ENCODE results near the gene OPCML.

OPCML gene

DNA sequence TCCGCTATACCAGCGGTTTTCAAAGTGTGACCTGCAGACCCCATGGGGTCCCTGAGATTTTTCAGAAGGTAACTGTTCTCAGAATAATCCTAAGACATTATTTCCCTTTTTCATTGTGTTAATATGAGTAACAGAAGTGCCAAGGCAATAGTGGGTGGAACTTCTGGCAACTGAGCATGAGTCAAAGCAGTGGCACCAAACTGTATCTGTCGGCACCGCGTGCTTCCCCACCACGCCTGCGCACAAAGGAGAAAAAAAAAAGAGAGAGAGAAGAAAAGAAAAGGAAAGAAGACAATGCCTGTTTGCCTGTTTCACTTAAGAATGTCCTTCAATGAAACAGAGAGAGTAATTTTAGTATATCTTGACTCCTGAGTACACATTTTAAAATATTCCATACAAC lies 679.9 kb downstream of the OPCML start:
- Histone ChIP-seq H3K36me3 (ENCODE audit: insufficient read depth) (no peaks in the 10 kb centered on the region), H3K4me1 (ENCODE audit: low read depth, poor library complexity, severe bottlenecking) (no peaks in the 10 kb centered on the region)

DNA sequence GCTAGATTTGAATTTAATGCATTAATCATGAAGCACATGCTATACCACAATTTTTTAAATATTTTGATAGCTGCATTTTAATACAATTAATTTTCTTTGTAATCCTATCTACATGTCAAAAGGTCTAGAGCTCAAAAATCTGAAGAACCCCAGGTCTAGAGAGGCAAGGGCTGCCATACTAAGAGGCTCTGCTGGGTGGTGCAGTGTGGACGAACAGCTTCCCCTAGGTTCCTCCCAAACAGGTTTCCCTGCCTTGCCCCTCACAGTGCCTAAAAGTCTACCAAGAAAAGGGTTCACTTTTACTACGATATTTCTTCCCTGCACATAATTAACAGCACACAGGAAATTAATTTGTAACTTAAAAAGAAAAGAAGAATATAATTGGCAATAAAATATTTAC lies 681.1 kb downstream of the OPCML start:
- no peak overlapping the region for H3K9ac ChIP-seq
- no peaks in the 10 kb centered on the region for H3K36me3 ChIP-seq (ENCODE audit: insufficient read depth)
- no peak overlapping the region for H3K4me2 ChIP-seq
- no peak overlapping the region for H3K4me3 ChIP-seq (IDR thresholded peaks at IDR 0.05; ENCODE audit: insufficient read depth, low read depth, low read length)
- H3K79me2 ChIP-seq (ENCODE audit: insufficient read depth, low read depth) = no peaks in the 10 kb centered on the region
- H3K27ac ChIP-seq = no peak overlapping the region
- no peaks in the 10 kb centered on the region for H3K27me3 ChIP-seq (ENCODE audit: insufficient read depth, low read depth)
- H3K4me1 ChIP-seq (ENCODE audit: low read depth, poor library complexity, severe bottlenecking) = no peaks in the 10 kb centered on the region
- TF ChIP-seq, protein P1, sequence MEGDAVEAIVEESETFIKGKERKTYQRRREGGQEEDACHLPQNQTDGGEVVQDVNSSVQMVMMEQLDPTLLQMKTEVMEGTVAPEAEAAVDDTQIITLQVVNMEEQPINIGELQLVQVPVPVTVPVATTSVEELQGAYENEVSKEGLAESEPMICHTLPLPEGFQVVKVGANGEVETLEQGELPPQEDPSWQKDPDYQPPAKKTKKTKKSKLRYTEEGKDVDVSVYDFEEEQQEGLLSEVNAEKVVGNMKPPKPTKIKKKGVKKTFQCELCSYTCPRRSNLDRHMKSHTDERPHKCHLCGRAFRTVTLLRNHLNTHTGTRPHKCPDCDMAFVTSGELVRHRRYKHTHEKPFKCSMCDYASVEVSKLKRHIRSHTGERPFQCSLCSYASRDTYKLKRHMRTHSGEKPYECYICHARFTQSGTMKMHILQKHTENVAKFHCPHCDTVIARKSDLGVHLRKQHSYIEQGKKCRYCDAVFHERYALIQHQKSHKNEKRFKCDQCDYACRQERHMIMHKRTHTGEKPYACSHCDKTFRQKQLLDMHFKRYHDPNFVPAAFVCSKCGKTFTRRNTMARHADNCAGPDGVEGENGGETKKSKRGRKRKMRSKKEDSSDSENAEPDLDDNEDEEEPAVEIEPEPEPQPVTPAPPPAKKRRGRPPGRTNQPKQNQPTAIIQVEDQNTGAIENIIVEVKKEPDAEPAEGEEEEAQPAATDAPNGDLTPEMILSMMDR (conservative IDR thresholded peaks at IDR 0.05; ENCODE audit: low read depth, low read length) = no peak
- no peaks in the 10 kb centered on the region for H4K20me1 ChIP-seq (ENCODE audit: insufficient read depth)
- H2AFZ ChIP-seq (ENCODE audit: low read depth) = no peak overlapping the region

More for the DNA sequence above, 679.9 kb downstream of the OPCML start:
- H2AFZ ChIP-seq (ENCODE audit: low read depth) = no peak overlapping the region
- H3K4me2 ChIP-seq = no peak overlapping the region
- H4K20me1 ChIP-seq (ENCODE audit: insufficient read depth) = no peaks in the 10 kb centered on the region
- H3K79me2 ChIP-seq (ENCODE audit: insufficient read depth, low read depth) = no peaks in the 10 kb centered on the region
- no peaks in the 10 kb centered on the region for H3K27me3 ChIP-seq (ENCODE audit: insufficient read depth, low read depth)
- H3K4me3 ChIP-seq (IDR thresholded peaks at IDR 0.05; ENCODE audit: insufficient read depth, low read depth, low read length) = no peak overlapping the region
- TF ChIP-seq, protein P1 (conservative IDR thresholded peaks at IDR 0.05; ENCODE audit: low read depth, low read length) = no peak
- no peak overlapping the region for H3K27ac ChIP-seq
- H3K9ac ChIP-seq = no peak overlapping the region

DNA sequence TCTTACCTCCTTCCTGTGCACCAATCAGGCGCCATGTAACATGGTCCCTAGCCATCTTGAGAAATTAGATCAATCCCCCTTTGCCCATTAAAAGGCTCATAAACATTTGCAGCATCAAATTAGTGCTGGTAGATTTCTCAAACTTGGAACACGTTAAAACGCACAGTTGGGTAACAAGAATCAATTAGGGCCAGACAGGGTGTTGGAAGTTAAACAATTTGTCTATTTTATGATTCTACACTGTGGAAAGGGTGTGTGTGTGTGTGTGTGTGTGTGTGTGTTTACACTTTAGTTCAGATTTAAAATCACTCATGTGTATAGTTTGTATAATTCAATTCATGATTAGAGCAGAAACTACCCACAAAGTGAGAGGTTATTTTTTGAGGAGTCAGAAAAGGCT lies 682.0 kb downstream of the OPCML start:
- Histone ChIP-seq H3K4me2 (no peak overlapping the region), H3K36me3 (ENCODE audit: insufficient read depth) (no peaks in the 10 kb centered on the region)
- TF ChIP-seq, protein P1 (conservative IDR thresholded peaks at IDR 0.05; ENCODE audit: low read depth, low read length) = no peak

DNA sequence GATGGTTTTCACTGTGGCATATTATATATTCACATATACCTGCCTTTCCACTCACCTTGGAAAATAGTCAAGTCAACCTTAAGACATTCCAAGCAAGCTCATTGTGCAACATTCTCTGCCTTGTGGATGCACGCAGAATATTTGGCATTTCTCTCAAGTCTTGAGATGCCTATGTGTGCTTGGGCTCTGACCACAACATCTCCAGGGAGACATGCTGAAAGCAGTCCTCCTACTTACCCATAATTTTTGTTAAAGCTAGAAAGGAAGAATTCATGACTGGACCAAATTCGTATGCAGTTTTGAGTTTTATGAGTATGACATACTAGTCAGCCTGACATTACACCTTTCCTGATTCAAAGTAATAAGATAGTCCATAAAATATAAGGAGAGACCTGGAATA lies 684.0 kb downstream of the OPCML start:
- Histone ChIP-seq H4K20me1 (ENCODE audit: insufficient read depth) (no peaks in the 10 kb centered on the region), H3K4me2 (no peak overlapping the region), H3K4me3 (IDR thresholded peaks at IDR 0.05; ENCODE audit: insufficient read depth, low read depth, low read length) (no peak overlapping the region), H3K79me2 (ENCODE audit: insufficient read depth, low read depth) (no peaks in the 10 kb centered on the region), H3K27me3 (ENCODE audit: insufficient read depth, low read depth) (no peaks in the 10 kb centered on the region), H3K9ac (no peak overlapping the region), H2AFZ (ENCODE audit: low read depth) (no peak overlapping the region), H3K4me1 (ENCODE audit: low read depth, poor library complexity, severe bottlenecking) (no peaks in the 10 kb centered on the region), H3K27ac (no peak overlapping the region), H3K36me3 (ENCODE audit: insufficient read depth) (no peaks in the 10 kb centered on the region)
- TF ChIP-seq, protein P1 (conservative IDR thresholded peaks at IDR 0.05; ENCODE audit: low read depth, low read length) = no peak

More for the DNA sequence above, 682.0 kb downstream of the OPCML start:
- Histone ChIP-seq H3K4me3 (IDR thresholded peaks at IDR 0.05; ENCODE audit: insufficient read depth, low read depth, low read length) (no peak overlapping the region), H3K9ac (no peak overlapping the region), H4K20me1 (ENCODE audit: insufficient read depth) (no peaks in the 10 kb centered on the region), H3K79me2 (ENCODE audit: insufficient read depth, low read depth) (no peaks in the 10 kb centered on the region), H3K27ac (no peak overlapping the region), H3K27me3 (ENCODE audit: insufficient read depth, low read depth) (no peaks in the 10 kb centered on the region), H2AFZ (ENCODE audit: low read depth) (no peak overlapping the region), H3K4me1 (ENCODE audit: low read depth, poor library complexity, severe bottlenecking) (no peaks in the 10 kb centered on the region)

All from KMS-11 (cell line).